Ishikawa (cell line): ENCODE measurements around the gene ZER1.

ENCODE experiments used
- CEBPB ChIP-seq: IDR thresholded peaks from 2 replicates; pipeline ENCODE4 v1.6.1; 2012
- EP300 ChIP-seq: IDR thresholded peaks from 2 replicates; pipeline ENCODE4 v1.6.1; 2012; ENCODE audit warnings: borderline replicate concordance
- TAF1 ChIP-seq: IDR thresholded peaks from 2 replicates; pipeline ENCODE4 v1.6.1; 2012; ENCODE audit warnings: low read depth, mild to moderate bottlenecking
- TCF12 ChIP-seq: IDR thresholded peaks from 2 replicates; pipeline ENCODE4 v1.6.1; 2012; ENCODE audit warnings: low read depth
- TF ChIP-seq, protein P1 (sequence below): IDR thresholded peaks from 2 replicates; pipeline ENCODE4 v1.6.1; 2012; ENCODE audit warnings: low read depth, mild to moderate bottlenecking

DNA sequence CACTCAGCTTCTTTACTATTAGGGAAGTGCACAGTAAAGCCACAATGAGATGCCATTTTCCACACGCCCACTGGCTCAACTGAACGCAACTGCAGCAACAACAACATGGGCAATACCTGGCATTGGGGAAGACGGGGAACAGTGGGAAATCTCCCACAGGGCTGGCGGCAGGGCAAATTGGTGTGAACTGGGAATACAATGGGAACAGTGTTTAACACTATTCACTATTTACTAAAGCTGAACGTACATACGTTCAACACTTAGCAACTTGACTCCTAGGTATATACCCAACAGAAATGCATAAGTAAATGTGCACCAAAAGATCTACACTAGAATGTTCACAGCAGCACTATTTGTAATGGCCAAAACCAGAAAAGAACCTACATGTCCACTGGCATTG lies 14.1 kb downstream of the ZER1 start:
- TF ChIP-seq TCF12 = no peak
- no peak for TF ChIP-seq CEBPB
- no peak for TF ChIP-seq EP300
- no peak for TF ChIP-seq TAF1
- TF ChIP-seq, protein P1, sequence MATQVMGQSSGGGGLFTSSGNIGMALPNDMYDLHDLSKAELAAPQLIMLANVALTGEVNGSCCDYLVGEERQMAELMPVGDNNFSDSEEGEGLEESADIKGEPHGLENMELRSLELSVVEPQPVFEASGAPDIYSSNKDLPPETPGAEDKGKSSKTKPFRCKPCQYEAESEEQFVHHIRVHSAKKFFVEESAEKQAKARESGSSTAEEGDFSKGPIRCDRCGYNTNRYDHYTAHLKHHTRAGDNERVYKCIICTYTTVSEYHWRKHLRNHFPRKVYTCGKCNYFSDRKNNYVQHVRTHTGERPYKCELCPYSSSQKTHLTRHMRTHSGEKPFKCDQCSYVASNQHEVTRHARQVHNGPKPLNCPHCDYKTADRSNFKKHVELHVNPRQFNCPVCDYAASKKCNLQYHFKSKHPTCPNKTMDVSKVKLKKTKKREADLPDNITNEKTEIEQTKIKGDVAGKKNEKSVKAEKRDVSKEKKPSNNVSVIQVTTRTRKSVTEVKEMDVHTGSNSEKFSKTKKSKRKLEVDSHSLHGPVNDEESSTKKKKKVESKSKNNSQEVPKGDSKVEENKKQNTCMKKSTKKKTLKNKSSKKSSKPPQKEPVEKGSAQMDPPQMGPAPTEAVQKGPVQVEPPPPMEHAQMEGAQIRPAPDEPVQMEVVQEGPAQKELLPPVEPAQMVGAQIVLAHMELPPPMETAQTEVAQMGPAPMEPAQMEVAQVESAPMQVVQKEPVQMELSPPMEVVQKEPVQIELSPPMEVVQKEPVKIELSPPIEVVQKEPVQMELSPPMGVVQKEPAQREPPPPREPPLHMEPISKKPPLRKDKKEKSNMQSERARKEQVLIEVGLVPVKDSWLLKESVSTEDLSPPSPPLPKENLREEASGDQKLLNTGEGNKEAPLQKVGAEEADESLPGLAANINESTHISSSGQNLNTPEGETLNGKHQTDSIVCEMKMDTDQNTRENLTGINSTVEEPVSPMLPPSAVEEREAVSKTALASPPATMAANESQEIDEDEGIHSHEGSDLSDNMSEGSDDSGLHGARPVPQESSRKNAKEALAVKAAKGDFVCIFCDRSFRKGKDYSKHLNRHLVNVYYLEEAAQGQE = no peak
